HG03575 (cell line): Measurements from ENCODE around the gene ACTG1.

ENCODE experiments used
- ATAC-seq: cut with Tn5 transposase; IDR thresholded peaks from one replicate; pipeline ENCODE4 v1.9.1; 2021; ENCODE audit not compliant: unreplicated experiment, insufficient number of reproducible peaks, low FRiP score; ENCODE audit errors: extremely low read depth

The ACTG1 gene

GRCh38 chr17:81473019-81473418 lies 39.6 kb downstream of the ACTG1 start:
- no peak for ATAC-seq

GRCh38 chr17:81471818-81472456 lies 40.7 kb downstream of the ACTG1 start:
- no peak for ATAC-seq

- no peak for ATAC-seq
These were observed 41.4 kb downstream of the ACTG1 start for GRCh38 chr17:81470944-81471817.

GRCh38 chr17:81470270-81470943 lies 42.2 kb downstream of the ACTG1 start:
- ATAC-seq, result no peak

- ATAC-seq, result no peak
These were observed 43.3 kb downstream of the ACTG1 start for GRCh38 chr17:81469266-81469665.

GRCh38 chr17:81468770-81469121 lies 43.9 kb downstream of the ACTG1 start:
- no peak for ATAC-seq

GRCh38 chr17:81468111-81468769 lies 44.4 kb downstream of the ACTG1 start:
- no peak for ATAC-seq

- no peak for ATAC-seq
These were observed 45.8 kb downstream of the ACTG1 start for GRCh38 chr17:81466564-81467472.

GRCh38 chr17:81465910-81466309 lies 46.7 kb downstream of the ACTG1 start:
- ATAC-seq, result no peak

- ATAC-seq, result no peak
These were observed 48.0 kb downstream of the ACTG1 start for GRCh38 chr17:81464586-81464985.

GRCh38 chr17:81463506-81463905 lies 49.1 kb downstream of the ACTG1 start:
- no peak for ATAC-seq

- no peak for ATAC-seq
These were observed 50.0 kb downstream of the ACTG1 start for GRCh38 chr17:81462506-81463125.

GRCh38 chr17:81461607-81462500 lies 50.7 kb downstream of the ACTG1 start:
- ATAC-seq, result no peak

GRCh38 chr17:81460856-81461460 lies 51.6 kb downstream of the ACTG1 start:
- ATAC-seq, result no peak
